KMS-11 (cell line): ENCODE data around the gene TTPAL.

ENCODE experiments used
- H2AFZ ChIP-seq: fragments of 200-600 bp; sonication (generic); 2 replicates; pipeline ENCODE4 v1.6.1; 2016; ENCODE audit warnings: antibody characterized with exemption, mixed run types, low read depth
- H3K27ac ChIP-seq: fragments of 200-600 bp; sonication (generic); 2 replicates; pipeline ENCODE4 v1.6.1; 2016; ENCODE audit warnings: mild to moderate bottlenecking, mixed run types
- H3K27me3 ChIP-seq: fragments of 200-600 bp; sonication (generic); 2 replicates; pipeline ENCODE4 v1.6.1; 2017; ENCODE audit warnings: mild to moderate bottlenecking, low read depth, mixed run types, moderate library complexity; ENCODE audit not compliant: insufficient read depth
- H3K36me3 ChIP-seq: fragments of 200-600 bp; sonication (generic); 2 replicates; pipeline ENCODE4 v1.6.1; 2017; ENCODE audit warnings: mild to moderate bottlenecking, mixed run types; ENCODE audit not compliant: insufficient read depth
- H3K4me1 ChIP-seq: fragments of 200-600 bp; sonication (generic); 2 replicates; pipeline ENCODE4 v1.6.1; 2016; ENCODE audit warnings: mild to moderate bottlenecking, low read depth, mixed run types; ENCODE audit not compliant: poor library complexity, severe bottlenecking
- H3K4me2 ChIP-seq: fragments of 200-600 bp; sonication (generic); 2 replicates; pipeline ENCODE4 v1.7.0; 2016; ENCODE audit warnings: mild to moderate bottlenecking, mixed run types
- H3K4me3 ChIP-seq: fragments of 200-600 bp; sonication (generic); IDR thresholded peaks from 2 replicates; pipeline ENCODE4 v1.6.1; 2017; ENCODE audit warnings: low read depth, low read length, mixed read lengths; ENCODE audit not compliant: insufficient read depth
- H3K79me2 ChIP-seq: fragments of 200-600 bp; sonication (generic); 2 replicates; pipeline ENCODE4 v1.6.1; 2016; ENCODE audit warnings: low read depth, mixed run types; ENCODE audit not compliant: insufficient read depth
- H3K9ac ChIP-seq: fragments of 200-600 bp; sonication (generic); 2 replicates; pipeline ENCODE4 v1.6.1; 2016; ENCODE audit warnings: mild to moderate bottlenecking, mixed run types
- H4K20me1 ChIP-seq: fragments of 200-600 bp; sonication (generic); 2 replicates; pipeline ENCODE4 v1.6.1; 2016; ENCODE audit warnings: mild to moderate bottlenecking, mixed run types; ENCODE audit not compliant: insufficient read depth
- CTCF ChIP-seq: fragments of 200-600 bp; sonication (generic); conservative IDR thresholded peaks from 2 replicates; pipeline ENCODE4 v1.6.1; 2017; ENCODE audit warnings: low read depth, mild to moderate bottlenecking, antibody characterized with exemption, low read length, moderate library complexity, mixed read lengths

Gene TTPAL

GRCh38 chr20:44483112-44483511 is 7.4 kb downstream of the TTPAL start:
- H3K36me3 ChIP-seq, result no peaks in the 10 kb centered on the region
- H4K20me1 ChIP-seq, result no peaks in the 10 kb centered on the region
- no peak overlapping the region for H3K4me2 ChIP-seq
- no peak overlapping the region for H3K9ac ChIP-seq
- H3K4me1 ChIP-seq, result peaks cover 1% of the 10 kb centered on the region
- H3K27ac ChIP-seq, result no peak overlapping the region
- H3K27me3 ChIP-seq, result no peaks in the 10 kb centered on the region
- no peaks in the 10 kb centered on the region for H3K79me2 ChIP-seq
- no peak overlapping the region for H3K4me3 ChIP-seq
- TF ChIP-seq CTCF, result no peak
- no peak overlapping the region for H2AFZ ChIP-seq

DNA sequence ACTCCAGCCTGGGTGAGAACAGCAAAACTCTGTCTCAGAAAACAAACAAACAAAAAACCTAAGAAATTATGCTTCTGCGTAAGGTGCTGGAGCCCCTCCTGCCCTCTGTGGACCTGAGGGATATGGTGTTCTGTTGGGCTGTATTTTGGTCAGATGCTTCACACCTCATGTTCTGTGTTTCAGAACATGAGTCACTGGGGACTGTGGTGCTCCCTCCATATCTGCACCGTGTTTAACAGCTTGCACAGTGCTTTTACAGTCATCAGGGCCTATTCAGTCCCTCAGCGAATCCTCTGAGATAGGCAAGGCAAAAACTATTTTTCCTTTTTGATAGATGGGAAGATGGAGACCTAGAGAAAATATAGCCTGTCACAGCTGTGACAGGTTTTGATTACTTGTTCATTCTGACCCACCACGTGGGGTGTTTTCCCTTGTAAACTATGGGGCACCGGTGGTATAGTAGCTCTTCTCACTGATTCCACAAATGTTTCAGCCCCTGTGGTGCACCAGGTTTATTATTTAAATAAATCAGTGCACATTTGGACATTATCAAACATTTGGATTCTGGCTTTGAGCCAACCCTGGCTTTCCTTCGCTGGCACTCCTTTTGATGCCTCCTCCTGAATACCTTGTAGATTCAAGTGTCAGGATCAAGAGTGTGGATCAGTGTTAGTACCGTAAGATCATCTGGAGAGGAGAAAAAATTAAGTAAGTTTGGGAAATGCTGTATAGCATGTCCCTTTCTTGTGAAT is 9.6 kb downstream of the TTPAL start:
- H3K9ac ChIP-seq, result no peak overlapping the region
- H3K79me2 ChIP-seq, result no peaks in the 10 kb centered on the region
- H3K36me3 ChIP-seq, result no peaks in the 10 kb centered on the region
- no peak overlapping the region for H3K4me2 ChIP-seq
- no peak overlapping the region for H2AFZ ChIP-seq
- H3K27ac ChIP-seq, result no peak overlapping the region
- peaks cover 23% of the 10 kb centered on the region for H3K4me1 ChIP-seq
- no peaks in the 10 kb centered on the region for H3K27me3 ChIP-seq
- TF ChIP-seq CTCF, result no peak
- H4K20me1 ChIP-seq, result no peaks in the 10 kb centered on the region
- no peak overlapping the region for H3K4me3 ChIP-seq

- Histone ChIP-seq H3K4me2 (no peak overlapping the region), H3K27ac (no peak overlapping the region), H2AFZ (no peak overlapping the region), H3K4me3 (no peak overlapping the region), H3K27me3 (no peaks in the 10 kb centered on the region), H3K4me1 (peaks cover 28% of the 10 kb centered on the region), H3K36me3 (no peaks in the 10 kb centered on the region), H4K20me1 (no peaks in the 10 kb centered on the region), H3K9ac (no peak overlapping the region), H3K79me2 (no peaks in the 10 kb centered on the region)
- TF ChIP-seq CTCF, result no peak
These were observed 10.1 kb downstream of the TTPAL start for GRCh38 chr20:44485830-44486198.

DNA sequence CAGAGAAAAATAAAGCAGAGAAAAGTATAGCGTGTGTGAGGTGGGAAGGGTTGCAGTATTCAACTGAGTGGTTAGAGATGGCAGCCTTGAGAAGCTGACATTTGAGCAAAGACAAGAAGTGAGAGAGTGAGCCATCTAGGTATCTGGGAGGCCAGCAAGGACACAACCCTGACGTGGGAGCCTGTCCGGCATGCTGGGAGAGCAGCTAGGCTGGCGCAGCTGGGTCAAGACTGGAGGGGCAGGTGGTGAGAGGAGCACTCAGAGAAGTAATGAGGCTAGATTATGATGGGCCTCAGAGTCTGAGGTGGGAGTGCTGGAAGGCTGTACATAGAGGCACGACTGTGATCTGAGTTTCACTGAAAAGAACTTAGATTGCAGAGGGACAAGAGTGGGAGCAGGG is 12.9 kb downstream of the TTPAL start:
- no peaks in the 10 kb centered on the region for H3K27me3 ChIP-seq
- H3K27ac ChIP-seq, result peak overlapping the region; percentile 87; the same call in 1 of the 2 replicates
- no peak overlapping the region for H3K4me3 ChIP-seq
- TF ChIP-seq CTCF, result no peak
- 0 out of 2 replicates have a peak, but pooled peaks cover 3% of the 10 kb centered on the region for H3K36me3 ChIP-seq
- no peak overlapping the region; the same call in 1 of the 2 replicates for H3K4me2 ChIP-seq
- H3K9ac ChIP-seq, result no peak overlapping the region
- H4K20me1 ChIP-seq, result no peaks in the 10 kb centered on the region
- peaks cover 56% of the 10 kb centered on the region for H3K4me1 ChIP-seq
- H2AFZ ChIP-seq, result no peak overlapping the region
- no peaks in the 10 kb centered on the region for H3K79me2 ChIP-seq
